HPDE6-E6E7 (cell line): ENCODE data around the gene NRG3.

Source experiments
- DNase-seq: peaks from one replicate; pipeline ENCODE4 v3.0.0; 2011; ENCODE audit warnings: missing footprints; ENCODE audit errors: extremely low spot score

Gene NRG3

DNA sequence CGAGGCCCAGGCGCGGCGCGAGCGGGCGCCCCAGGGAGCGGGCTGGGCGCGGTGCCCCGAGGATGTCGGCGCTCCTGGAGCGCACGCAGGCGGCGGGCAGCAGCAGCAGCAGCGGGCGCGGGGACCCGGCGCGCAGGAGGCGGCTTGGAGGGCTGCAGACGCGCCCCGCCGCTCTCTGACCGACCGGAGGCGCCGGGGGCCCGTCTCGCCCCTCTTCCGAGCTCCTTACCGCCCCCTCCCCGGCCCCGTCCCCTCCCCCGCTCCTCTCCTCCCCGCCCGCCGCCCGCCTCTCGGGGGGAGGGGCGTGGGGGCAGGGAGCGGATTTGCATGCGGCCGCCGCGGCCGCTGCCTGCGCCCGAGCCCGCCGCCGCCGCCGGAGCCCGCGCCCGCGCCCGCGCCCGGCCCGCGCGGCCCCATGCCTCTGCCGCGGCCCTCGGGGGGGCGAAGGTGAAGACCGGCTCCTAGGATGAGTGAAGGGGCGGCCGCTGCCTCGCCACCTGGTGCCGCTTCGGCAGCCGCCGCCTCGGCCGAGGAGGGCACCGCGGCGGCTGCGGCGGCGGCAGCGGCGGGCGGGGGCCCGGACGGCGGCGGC is at the start of gene NRG3:
TSS of gene NRG3 (plus strand) at position 320 of the 592 bp plus-strand sequence.
- DNase-seq: no peak

DNA sequence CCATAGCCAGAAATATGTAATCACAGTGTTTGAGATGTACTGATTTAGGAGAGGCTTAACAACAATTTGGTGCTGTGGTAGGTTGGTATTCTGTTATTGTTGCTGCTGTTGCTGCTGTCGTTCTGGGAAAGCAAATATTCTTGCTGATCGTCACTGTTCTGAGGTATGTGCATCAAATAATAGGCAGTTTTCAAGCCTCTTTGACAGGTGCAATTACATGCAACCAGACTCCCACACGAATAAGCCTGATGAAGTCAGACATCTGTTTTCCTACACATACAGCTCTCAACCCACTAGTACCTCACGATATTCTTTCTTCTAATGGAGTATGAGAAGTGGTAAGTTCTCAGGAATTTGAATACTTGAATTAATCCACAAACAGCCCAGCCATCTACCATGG is 46.7 kb upstream of the NRG3 start:
- no peak for DNase-seq

DNA sequence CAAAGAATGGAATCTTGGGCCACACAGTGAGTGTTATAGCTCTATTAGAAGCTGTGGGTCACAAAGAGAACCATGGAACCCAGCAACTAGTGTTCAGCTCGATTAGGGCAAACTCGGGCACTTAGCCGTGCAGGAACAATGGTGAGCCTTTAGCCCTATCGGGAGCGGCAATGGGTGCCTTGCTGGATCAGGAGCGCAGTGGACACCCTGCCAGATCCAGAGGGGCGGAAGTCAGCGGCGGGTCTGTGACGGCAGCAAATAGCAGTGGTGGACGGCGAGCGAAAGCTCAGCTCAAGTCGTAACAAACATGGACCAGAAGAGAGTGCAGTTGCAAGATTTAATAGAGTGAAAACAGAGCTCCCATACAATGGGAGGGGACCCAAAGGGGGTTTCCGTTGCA is 43.9 kb upstream of the NRG3 start:
- DNase-seq: no peak

DNA sequence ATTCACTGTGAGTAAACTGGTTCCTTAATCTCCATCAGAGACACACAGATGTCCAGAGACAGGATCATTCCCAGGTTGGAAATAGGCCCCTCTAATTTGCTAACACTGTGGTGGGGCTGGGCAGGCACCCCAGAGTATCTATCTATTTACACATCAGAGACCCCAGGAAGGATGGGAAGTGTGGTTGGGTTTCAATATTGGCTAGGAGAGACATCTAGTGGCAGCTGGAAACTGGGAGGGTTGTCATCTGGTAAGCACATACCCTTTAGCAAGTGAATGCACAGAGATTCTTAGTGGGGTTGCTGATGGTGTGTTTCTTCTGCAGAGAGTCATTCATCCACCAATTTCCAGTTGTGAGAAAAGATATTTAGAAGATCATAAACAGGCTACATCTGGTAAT is 36.0 kb upstream of the NRG3 start:
- DNase-seq: no peak

DNA sequence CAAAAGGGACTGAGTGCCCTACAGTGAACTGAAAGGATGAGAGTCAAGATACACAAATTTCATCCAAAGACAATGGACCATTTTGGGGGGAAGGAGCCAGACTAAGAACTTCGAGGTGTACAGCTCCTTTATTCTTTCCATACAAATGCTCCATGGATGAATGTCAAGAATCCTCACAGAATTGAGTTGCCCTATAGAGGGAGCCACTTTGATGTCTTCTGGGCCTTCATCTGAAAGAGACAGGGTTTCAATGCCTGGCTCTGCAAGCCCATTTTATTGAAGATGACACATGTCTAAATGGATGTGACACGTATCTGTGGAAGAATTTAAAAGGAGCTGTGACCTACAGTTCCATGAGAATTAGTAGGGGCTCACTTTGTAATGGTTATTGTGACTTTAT is 32.0 kb upstream of the NRG3 start:
- DNase-seq: no peak

DNA sequence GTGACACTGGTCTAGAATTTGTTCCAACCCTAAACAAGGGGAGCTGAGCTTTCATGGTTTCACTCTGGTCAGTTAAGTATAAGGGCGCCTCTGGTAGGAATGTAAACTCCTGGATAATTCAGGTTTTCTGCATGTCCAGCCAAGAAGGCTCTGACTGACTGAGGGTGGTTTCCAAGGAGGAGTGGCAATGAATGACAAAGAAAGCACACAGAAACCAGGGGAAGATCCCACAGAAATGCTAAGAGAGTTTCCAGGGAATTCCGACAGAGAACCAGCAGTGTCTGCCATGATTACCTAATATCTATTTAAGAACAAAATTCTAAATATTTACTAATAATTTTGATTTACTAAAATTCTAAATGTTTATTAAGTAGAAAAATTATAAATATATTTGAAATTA is 27.3 kb upstream of the NRG3 start:
- no peak for DNase-seq

DNA sequence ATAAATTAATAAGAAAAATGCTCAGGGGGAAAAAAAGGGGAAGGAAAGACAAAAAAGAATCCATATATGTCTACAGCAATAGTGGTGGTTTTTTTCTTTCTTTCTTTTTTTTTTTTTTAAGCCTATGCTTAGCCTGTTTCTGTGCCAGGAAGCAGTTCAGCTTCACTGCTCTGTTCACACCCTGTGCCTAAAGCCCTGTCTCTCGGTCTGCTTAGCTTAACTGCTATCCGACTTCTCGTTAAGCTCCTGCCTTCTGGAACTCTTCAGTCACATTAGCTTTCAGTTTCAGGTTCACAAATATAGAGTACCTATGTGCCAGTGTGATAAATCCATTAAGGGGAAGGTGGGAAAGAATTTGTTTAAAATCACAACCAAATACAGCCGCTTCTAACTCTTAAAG is 26.5 kb upstream of the NRG3 start:
- DNase-seq: no peak

DNA sequence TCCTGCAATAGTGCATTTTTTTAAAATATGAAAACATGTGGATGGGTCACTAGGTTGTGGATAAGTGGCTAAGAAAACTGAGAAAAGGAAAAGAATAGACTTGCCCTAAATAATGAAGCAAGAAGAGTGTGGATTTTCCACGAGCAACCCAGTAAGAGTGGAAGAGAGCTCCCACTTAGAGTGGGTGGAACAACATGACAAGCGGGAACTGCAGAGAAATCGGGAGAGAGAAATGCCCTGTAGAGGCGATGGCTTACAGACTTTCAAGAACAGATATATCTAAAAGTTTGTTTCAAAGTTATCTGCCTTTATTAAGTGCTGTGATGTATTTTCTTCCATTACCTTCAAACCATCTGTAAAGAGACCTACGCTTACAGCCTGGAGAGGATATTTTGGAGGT is 26.1 kb upstream of the NRG3 start:
- DNase-seq: no peak

DNA sequence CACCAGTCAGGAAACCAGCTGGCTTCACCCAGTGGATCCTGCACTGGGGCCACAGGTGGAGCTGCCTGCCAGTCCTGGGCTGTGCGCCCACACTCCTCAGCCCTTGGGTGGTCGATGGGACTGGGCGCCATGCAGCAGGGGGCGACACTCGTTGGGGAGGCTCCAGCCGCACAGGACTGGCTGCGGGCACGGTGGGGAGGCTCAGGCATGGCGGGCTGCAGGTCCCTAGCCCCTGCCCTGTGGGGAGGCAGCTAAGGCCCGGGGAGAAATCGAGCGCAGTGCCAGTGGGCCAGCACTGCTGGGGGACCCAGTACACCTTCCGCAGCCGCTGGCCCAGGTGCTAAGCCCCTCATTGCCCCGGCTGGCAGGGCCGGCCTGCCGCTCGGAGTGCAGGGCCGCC is 12.4 kb upstream of the NRG3 start:
- no peak for DNase-seq

DNA sequence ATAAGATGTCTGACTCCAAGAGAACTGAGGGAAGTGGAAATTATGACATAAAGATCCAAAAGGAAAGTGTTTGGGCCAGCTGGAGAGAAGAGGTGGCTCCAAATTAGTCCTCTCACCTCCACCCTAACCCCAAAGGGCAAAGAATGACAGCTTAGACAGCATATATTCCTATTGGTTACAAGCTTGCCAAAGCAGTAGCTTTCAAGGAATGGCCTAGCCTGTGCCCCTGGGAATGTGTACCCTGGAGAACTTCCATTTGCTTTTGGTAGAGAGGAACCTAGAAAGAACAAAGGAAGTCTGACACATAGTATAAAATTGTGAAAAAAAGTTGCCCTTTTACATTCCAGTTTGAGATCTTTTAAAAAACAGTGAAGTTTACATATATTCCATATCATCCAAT is 11.2 kb upstream of the NRG3 start:
- no peak for DNase-seq

DNA sequence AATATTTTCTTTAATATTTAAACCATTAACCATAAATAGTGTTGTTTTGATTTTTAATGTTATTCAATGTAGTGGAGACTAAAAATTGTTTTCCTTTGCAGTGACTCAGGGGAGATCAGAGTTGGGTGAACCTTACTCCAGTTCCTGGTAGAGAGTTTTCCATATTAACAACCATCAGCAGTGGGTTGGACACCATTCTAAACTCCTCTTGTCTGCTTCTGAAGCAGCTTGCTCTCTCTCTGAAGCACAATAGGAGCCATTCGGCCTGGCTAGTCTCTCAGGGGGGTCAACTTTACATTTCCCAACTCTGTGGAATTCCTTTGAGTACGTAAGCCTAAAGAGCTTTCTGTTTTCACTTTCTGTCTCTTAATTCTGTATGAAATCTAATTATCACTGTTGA is 9.4 kb upstream of the NRG3 start:
- DNase-seq: no peak

DNA sequence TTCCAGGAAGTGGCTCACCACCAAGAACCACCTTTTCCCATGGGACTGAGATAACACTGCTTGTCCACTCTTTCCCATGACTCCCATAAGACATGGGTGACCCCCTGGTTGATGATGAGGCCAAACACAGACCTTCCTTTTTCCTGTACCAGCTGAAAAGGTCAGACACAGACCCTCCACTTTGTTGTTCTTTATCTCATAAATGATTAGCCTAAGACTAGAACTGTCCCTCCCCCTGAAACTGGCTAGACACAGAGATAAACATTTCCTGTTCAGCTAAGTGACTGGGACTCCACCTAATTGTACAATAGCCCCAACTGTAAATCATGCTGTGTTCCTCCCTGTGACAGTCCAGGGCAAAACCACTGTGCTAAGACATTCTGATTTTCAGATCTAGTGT is 8.2 kb upstream of the NRG3 start:
- no peak for DNase-seq

DNA sequence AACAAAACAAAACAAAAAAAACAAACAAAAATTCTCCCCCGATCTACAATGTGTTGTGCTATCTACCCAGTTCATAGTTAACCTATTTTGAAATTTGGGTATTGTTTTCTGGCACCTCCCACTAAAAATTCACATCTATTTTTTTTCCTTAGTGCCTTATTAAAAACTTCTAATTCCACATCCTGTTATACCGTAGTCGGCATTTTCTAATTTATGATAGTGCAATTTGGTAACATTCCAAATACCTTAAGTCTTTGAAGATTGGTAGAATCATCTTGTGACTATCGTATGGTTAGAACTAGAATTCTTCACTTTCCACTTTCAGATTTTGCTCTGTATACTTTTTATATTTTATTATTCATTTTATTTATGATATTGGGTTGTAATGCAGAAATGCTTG is 4.5 kb upstream of the NRG3 start:
- no peak for DNase-seq

DNA sequence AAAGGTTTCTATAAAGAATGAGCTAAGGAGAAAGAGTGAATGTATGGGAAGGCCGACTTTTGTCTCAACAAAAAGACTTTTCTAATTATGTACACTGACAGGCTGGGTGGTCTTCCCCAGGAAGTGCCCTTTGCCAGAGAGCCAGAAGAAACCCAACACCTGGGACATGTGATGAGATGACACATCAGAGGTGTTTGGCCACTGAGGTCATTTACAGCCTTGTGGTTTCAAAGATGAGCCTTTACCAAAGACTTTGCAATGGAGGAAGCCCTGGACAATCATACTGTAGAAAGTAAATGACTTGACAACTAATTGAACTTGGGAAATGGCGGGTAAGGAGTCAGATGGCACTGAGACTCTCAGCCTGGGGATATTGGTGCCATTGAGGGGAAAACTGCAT is 3.4 kb upstream of the NRG3 start:
- no peak for DNase-seq

DNA sequence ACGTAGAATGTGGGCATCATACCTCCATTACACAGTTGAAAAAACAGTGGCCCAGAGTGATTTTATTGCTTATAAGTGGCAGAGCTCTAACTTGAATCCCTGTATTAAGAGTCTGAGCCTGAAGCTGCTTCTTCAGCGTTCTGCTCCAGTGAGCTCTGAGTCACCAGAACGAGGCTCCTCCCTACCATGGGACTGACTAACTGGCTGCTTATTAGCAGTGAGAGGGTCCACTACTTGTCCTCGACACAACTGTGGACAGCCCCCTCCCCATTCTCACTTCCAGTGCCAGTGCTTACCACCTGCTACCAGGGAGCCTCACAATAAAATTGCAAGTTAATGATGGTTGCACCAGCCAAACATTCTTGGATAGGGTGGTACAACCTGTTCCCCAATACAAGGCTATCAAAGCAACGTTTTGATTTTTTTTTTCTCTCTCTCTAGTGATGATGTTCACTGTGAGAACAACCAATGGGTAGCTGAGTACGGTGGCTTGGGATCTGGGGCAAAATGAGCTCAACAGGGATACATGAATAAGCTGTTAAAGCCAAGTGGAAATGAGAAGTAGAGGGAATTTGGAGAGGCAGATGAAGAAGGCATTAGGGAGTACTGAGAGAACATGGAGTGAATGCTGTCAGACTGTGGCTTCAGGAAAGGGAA is 2.7 kb upstream of the NRG3 start:
- DNase-seq: no peak

DNA sequence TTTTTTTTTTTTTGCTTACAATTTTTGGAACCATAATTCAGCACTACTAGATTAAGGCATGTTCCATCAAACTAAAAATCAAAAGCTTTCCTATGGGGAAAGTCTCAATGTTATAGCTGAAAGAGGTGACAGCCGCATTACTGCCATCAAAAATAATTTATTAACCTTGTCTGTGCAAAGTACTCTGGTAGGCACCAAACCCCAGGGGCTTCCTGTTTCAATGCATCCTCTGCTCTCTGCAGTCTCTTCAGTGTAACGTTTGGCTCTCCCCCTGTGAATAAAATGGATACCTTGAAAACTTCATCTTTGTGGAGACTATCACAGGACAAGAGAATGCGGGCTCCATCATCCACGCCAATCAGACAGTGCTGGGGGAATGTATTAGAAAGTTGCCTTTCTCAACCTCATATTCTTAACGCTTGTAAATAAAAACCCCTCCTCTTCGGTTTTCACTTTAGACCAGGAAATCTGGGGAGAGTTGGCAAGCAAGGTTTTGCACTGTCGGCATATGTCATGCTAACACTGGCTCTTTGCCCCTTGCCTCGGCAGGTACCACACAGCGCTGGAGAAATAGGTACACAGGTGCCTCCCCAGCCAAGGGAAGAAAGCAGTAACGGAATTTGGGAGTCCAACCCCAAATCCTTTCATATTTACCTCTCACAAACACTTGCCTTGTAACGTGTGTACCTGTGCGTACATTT is 1.6 kb upstream of the NRG3 start:
- DNase-seq: no peak

DNA sequence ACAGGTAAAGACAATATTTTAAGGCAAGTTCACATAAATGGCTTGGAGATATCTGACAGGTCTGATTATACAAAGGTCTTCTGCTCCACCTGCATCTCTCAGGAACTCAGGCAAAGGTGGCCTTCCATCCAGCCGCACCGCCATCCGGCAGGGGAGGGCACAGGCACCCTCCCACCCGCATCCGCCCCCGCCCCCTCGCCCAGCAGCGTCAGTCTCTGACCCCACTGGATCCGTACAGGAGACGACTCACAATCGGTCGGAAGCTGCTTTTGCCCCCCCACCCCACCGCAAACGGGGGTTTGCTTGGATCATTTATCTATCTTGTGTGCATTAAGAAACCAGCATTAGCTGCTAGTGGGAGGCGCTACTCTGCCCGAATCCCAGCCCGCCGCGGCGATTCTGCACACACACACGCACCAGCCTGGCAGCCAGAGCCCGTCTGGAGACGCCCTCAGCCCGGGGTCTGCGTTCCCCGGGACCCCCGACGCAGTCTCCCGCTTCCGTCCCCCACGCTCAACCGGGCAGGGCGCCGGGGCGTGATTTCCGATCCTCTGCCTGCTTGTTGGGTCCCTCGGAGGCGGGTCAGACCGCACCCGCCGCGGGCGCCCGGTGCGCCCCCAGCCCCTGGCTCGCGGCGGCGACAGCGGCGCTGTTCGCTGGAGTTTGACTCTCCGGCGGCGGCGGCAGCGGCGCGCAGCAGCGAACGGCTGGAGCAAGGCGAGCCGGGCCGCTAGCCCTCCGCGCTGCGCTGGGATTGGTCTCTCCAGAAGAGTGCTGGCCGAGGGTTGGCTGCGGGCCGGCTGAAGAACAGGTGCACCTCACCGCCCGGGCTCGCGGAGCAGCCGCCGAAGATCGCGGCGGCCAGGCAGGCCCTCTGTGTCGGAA is 820 bp upstream of the NRG3 start:
- DNase-seq: no peak

DNA sequence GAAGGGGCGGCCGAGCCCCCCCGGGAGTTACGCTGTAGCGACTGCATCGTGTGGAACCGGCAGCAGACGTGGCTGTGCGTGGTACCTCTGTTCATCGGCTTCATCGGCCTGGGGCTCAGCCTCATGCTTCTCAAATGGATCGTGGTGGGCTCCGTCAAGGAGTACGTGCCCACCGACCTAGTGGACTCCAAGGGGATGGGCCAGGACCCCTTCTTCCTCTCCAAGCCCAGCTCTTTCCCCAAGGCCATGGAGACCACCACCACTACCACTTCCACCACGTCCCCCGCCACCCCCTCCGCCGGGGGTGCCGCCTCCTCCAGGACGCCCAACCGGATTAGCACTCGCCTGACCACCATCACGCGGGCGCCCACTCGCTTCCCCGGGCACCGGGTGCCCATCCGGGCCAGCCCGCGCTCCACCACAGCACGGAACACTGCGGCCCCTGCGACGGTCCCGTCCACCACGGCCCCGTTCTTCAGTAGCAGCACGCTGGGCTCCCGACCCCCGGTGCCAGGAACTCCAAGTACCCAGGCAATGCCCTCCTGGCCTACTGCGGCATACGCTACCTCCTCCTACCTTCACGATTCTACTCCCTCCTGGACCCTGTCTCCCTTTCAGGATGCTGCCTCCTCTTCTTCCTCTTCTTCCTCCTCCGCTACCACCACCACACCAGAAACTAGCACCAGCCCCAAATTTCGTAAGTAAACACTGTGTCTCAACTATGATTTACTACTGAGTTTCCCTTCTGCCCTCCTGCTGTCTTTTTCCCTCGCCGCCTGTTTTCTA is 666 bp downstream of the NRG3 start:
- DNase-seq: no peak

DNA sequence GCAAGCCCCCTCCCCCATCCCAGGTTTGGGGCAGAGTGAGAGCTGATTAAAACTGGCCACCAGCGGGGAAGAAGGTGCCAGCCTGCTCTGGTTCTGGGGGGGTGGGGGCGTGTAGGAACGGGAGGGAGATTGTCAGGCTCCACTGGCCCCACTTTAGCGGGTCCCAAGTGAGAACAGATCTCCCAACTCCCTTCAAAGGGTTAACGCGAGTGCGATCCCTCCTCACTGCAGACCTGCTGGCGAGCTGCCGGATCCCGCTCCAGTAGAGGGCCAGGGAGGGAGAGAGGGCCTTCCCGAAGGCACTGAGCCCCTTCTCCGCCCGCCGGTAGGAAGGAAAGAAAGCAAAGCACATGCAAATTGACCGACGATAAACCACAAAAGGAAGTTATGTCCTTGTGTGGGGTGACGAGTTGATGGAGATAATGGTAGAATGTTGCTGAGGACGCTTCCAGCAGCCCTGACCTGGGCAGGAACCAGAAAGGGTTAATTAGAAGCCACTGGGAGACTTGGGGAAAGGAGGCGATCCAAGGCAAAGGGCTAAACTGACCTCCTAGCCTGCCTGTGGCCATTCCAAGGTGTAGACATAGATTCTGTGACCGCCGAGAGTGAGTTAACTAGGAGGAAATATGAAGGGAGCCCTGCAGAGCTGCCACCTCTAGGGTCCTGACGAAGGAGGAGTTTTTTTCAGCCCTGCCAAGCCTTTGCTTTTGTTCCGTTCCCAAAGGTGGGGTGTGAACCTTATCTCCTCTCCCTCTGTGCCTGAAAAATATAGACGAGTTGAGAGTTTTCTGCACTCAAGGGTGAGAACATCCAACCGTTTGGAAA is 1.5 kb downstream of the NRG3 start:
- no peak for DNase-seq

DNA sequence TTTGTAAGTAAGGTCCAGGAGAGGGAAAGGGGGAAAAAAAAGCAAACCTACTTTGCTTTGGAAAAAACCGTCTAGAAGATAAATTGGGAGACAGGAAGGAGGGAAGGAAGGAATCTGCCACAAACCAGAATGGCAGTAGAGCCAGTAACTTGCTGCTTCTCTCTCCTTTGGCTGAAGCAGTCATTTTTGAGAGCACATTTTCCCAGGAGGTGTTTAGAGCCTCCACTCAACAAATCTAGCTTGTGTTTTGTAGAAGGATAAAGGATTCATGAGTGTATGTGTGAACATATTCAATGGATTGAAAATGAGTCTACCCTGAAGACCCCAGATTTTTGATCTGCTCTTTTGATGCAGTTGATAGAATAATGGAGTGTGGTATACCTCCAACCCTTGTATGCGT is 2.6 kb downstream of the NRG3 start:
- DNase-seq: no peak

DNA sequence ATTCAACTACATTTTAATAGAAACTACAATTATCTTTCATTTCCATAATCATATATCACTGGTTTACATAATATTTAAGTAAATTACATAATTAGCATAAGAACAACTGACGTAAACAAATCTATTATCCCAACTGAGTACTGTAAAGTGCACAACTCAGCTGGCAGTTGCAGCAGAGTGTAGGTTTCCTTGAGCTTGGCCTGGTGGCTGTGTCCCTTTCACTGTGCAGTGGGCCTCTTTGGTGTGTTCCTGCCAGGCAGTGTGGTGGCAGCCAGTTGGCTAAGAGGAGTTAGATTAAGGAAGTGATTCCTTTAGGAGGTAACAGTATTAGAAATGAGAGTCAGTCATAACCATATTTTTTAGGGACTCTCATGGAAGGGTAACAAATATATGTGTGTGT is 7.0 kb downstream of the NRG3 start:
- no peak for DNase-seq
